Endodermal cell (in vitro differentiated cells): ENCODE data around the gene TRRAP. TPM values are rescaled to one million over a fixed set of nuclear protein-coding genes. Genes with fewer than 3 reads are reported as not detected.

Experiments used
- DNase-seq: peaks from one replicate; pipeline ENCODE4 v3.0.0-alpha.2; 2017
- H3K27ac ChIP-seq: 2 replicates; pipeline ENCODE4 v1.5.1; 2013; ENCODE audit warnings: mild to moderate bottlenecking, low read depth, low read length, moderate library complexity
- H3K27me3 ChIP-seq: 2 replicates; pipeline ENCODE4 v1.6.1; 2013; ENCODE audit warnings: mild to moderate bottlenecking, low read length, moderate library complexity; ENCODE audit not compliant: insufficient read depth, control insufficient read depth, poor library complexity, severe bottlenecking
- H3K36me3 ChIP-seq: 2 replicates; pipeline ENCODE4 v1.7.0; 2013; ENCODE audit warnings: mild to moderate bottlenecking, low read length, moderate library complexity; ENCODE audit not compliant: control insufficient read depth, insufficient read depth
- H3K4me1 ChIP-seq: one replicate; pipeline ENCODE4 v1.7.0; 2013; ENCODE audit warnings: low read length; ENCODE audit not compliant: control insufficient read depth, insufficient read depth
- H3K4me3 ChIP-seq: 2 replicates; pipeline ENCODE4 v1.5.1; 2013; ENCODE audit warnings: mild to moderate bottlenecking, low read length, moderate library complexity
- H3K9ac ChIP-seq: 2 replicates; pipeline ENCODE4 v1.6.1; 2013; ENCODE audit warnings: mild to moderate bottlenecking, low read length, moderate library complexity; ENCODE audit not compliant: poor library complexity, severe bottlenecking; ENCODE audit errors: extremely low read depth
- H3K9me3 ChIP-seq: 2 replicates; pipeline ENCODE4 v1.6.1; 2013; ENCODE audit warnings: mild to moderate bottlenecking, low read length, moderate library complexity; ENCODE audit not compliant: control insufficient read depth
- H3K27ac Mint-ChIP-seq: 2 replicates; pipeline ENCODE4 v1.8.0; 2020; ENCODE audit warnings: mixed read lengths
- H3K27me3 Mint-ChIP-seq: 2 replicates; pipeline ENCODE4 v1.8.0; 2021; ENCODE audit warnings: mild to moderate bottlenecking, mixed read lengths; ENCODE audit not compliant: insufficient read depth
- H3K36me3 Mint-ChIP-seq: 2 replicates; pipeline ENCODE4 v1.8.0; 2020; ENCODE audit warnings: low read depth, mixed read lengths
- H3K4me1 Mint-ChIP-seq: 2 replicates; pipeline ENCODE4 v1.8.0; 2020; ENCODE audit warnings: mixed read lengths
- H3K4me3 Mint-ChIP-seq: 2 replicates; pipeline ENCODE4 v1.8.0; 2020; ENCODE audit warnings: mild to moderate bottlenecking, moderate library complexity, mixed read lengths
- H3K9me3 Mint-ChIP-seq: 2 replicates; pipeline ENCODE4 v1.8.0; 2020; ENCODE audit warnings: mild to moderate bottlenecking, mixed read lengths
- CTCF ChIP-seq: fragments of 200-600 bp; sonication (generic); conservative IDR thresholded peaks from 2 replicates; pipeline ENCODE4 v1.5.0; 2021; ENCODE audit warnings: antibody characterized with exemption, mild to moderate bottlenecking
- WGBS, 2 experiments: methylation state at CpG; one replicate each; pipeline versions ENCODE4 v1.1.5 to v1.1.7; 2013; ENCODE audit warnings: missing lambda C conversion rate in 2 of 2, mixed read lengths in 1 of 2; ENCODE audit not compliant: insufficient coverage in 1 of 2, insufficient read length in 1 of 2; 5-methylcytosine and 5-hydroxymethylcytosine counted together
- total RNA-seq, 2 donors: library from RNA; stranded (reverse); fragmentation: NEBNext Ultra II Directional in 1 of 2; extraction: Animal tissue kit (Norgen Biotek cat#: 25700) in 1 of 2; gene quantifications; 2 replicates in 1 of 2; 3 replicates in 1 of 2; pipeline ENCODE4 v1.2.1, GENCODE V29; 2021

Gene TRRAP
- total RNA-seq, 2 donors from 2014 or later, result 64.3 to 68.8 TPM

DNA sequence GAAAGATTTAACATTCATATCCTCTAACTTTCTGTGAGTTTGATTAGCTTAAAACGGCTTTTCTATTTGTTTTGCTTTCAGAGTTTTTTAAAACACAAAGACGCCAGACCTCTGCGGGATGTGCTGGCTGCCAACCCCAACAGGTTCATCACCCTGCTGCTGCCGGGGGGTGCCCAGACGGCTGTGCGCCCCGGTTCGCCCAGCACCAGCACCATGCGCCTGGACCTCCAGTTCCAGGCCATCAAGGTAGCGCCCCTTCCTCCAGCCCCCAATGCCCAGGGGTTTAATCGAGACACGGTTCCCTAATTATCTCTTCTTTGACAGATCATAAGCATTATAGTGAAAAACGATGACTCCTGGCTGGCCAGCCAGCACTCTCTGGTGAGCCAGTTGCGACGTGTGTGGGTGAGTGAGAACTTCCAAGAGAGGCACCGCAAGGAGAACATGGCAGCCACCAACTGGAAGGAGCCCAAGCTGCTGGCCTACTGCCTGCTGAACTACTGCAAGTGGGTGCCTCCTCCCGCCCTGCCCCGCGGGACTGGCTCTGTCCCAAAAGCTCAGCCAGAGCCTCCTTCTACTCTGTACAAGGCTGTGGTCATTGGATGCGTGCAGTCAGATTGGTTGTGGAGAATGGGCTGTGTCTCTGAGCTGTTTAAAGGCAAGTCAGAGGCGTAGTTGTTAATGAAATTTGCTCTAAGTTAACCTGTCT lies 71.2 kb downstream of the TRRAP start:
- peaks cover 90% of the 10 kb centered on the region for H3K36me3 ChIP-seq
- Mint-ChIP-seq H3K27me3 (no peaks in the 10 kb centered on the region), H3K4me1 (no peaks in the 10 kb centered on the region), H3K4me3 (no peak overlapping the region), H3K36me3 (peaks cover 87% of the 10 kb centered on the region), H3K9me3 (no peaks in the 10 kb centered on the region), H3K27ac (peak overlapping the region; percentile 75)
- DNase-seq, result no peak
- H3K4me1 ChIP-seq, result no peaks in the 10 kb centered on the region
- no peak overlapping the region for H3K27ac ChIP-seq
- WGBS, 2 experiments, result 96 to 98% methylated on average over 12 to 21 of the region's 21 CpGs
- no peaks in the 10 kb centered on the region for H3K27me3 ChIP-seq
- TF ChIP-seq CTCF, result no peak
- no peak overlapping the region for H3K4me3 ChIP-seq
- no peaks in the 10 kb centered on the region for H3K9me3 ChIP-seq
- no peak overlapping the region for H3K9ac ChIP-seq

GRCh38 chr7:98955992-98956391 lies 77.7 kb downstream of the TRRAP start:
- Mint-ChIP-seq H3K36me3 (peaks cover 95% of the 10 kb centered on the region), H3K9me3 (no peaks in the 10 kb centered on the region), H3K4me3 (no peak overlapping the region), H3K27ac (peak overlapping the region; percentile 40), H3K27me3 (no peaks in the 10 kb centered on the region), H3K4me1 (no peaks in the 10 kb centered on the region)
- no peaks in the 10 kb centered on the region for H3K9me3 ChIP-seq
- H3K27ac ChIP-seq, result no peak overlapping the region
- no peak overlapping the region for H3K9ac ChIP-seq
- TF ChIP-seq CTCF, result no peak
- H3K4me1 ChIP-seq, result no peaks in the 10 kb centered on the region
- DNase-seq, result no peak
- WGBS, 2 experiments, result 95 to 97% methylated on average over 18 to 19 of the region's 19 CpGs
- peaks cover 94% of the 10 kb centered on the region for H3K36me3 ChIP-seq
- no peak overlapping the region for H3K4me3 ChIP-seq
- no peaks in the 10 kb centered on the region for H3K27me3 ChIP-seq

DNA sequence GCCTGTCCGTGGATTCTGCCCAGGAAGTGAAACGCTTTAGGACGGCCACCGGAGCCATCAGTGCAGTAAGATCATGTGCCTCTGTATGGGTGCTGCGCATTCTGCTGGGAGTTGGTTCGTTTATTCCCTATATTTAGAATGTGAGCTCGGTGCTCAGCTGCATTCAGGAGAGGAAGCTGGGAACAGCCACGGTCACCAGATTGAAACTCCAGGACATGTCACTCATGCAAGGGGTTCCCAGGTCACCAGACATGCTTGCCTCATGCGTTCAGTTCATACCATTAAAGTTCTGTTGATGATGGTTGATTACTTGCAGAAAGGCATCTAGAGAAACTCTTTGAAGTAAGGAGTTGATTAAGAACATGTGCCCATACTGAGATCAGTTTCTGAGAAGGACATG lies 78.1 kb downstream of the TRRAP start:
- WGBS, 2 experiments, result 97 to 100% methylated on average over 7 to 9 of the region's 9 CpGs
- H3K36me3 ChIP-seq, result peaks cover 94% of the 10 kb centered on the region
- H3K27me3 Mint-ChIP-seq, result no peaks in the 10 kb centered on the region

More for the DNA sequence above, 78.1 kb downstream of the TRRAP start:
- TF ChIP-seq CTCF, result no peak
- H3K27ac ChIP-seq, result no peak overlapping the region
- Mint-ChIP-seq H3K4me3 (no peak overlapping the region), H3K27ac (no peak overlapping the region), H3K9me3 (no peaks in the 10 kb centered on the region), H3K4me1 (no peaks in the 10 kb centered on the region), H3K36me3 (peaks cover 95% of the 10 kb centered on the region)
- no peaks in the 10 kb centered on the region for H3K9me3 ChIP-seq
- no peak for DNase-seq
- H3K27me3 ChIP-seq, result no peaks in the 10 kb centered on the region
- no peak overlapping the region for H3K9ac ChIP-seq
- H3K4me3 ChIP-seq, result no peak overlapping the region
- no peaks in the 10 kb centered on the region for H3K4me1 ChIP-seq
